GM18526 (cell line): ENCODE data around the gene TEKT3.

Experiments used
- POLR2A ChIP-seq: IDR thresholded peaks from 3 replicates; pipeline ENCODE4 v1.6.1; 2011; ENCODE audit not compliant: insufficient read length; ENCODE audit errors: extremely low read depth

Gene TEKT3

GRCh38 chr17:15287538-15288267, 53.7 kb downstream of the TEKT3 start:
- TF ChIP-seq POLR2A = no peak

GRCh38 chr17:15285466-15285865, 55.9 kb downstream of the TEKT3 start:
- TF ChIP-seq POLR2A = no peak

GRCh38 chr17:15284537-15284936, 56.9 kb downstream of the TEKT3 start:
- TF ChIP-seq POLR2A = no peak

GRCh38 chr17:15284107-15284506, 57.3 kb downstream of the TEKT3 start:
- no peak for TF ChIP-seq POLR2A

- TF ChIP-seq POLR2A = no peak
Measured at GRCh38 chr17:15281909-15282308, 59.5 kb downstream of the TEKT3 start.

- no peak for TF ChIP-seq POLR2A
Measured at GRCh38 chr17:15278924-15279477, 62.4 kb downstream of the TEKT3 start.

- TF ChIP-seq POLR2A = no peak
Measured at GRCh38 chr17:15278380-15278779, 63.0 kb downstream of the TEKT3 start.

GRCh38 chr17:15274017-15274416, 67.4 kb downstream of the TEKT3 start:
- no peak for TF ChIP-seq POLR2A

- TF ChIP-seq POLR2A = no peak
Measured at GRCh38 chr17:15273141-15273793, 68.1 kb downstream of the TEKT3 start.

GRCh38 chr17:15271741-15272140, 69.7 kb downstream of the TEKT3 start:
- TF ChIP-seq POLR2A = no peak

- no peak for TF ChIP-seq POLR2A
Measured at GRCh38 chr17:15270628-15271381, 70.6 kb downstream of the TEKT3 start.

GRCh38 chr17:15269780-15270089, 71.7 kb downstream of the TEKT3 start:
- TF ChIP-seq POLR2A = no peak

GRCh38 chr17:15269087-15269779, 72.2 kb downstream of the TEKT3 start:
- no peak for TF ChIP-seq POLR2A

- no peak for TF ChIP-seq POLR2A
Measured at GRCh38 chr17:15268461-15268860, 72.9 kb downstream of the TEKT3 start.

GRCh38 chr17:15267996-15268395, 73.4 kb downstream of the TEKT3 start:
- no peak for TF ChIP-seq POLR2A
